ENCODE data around the gene SCARB1.
A peak's percentile ranks its signal among the peaks of the same experiment; 100 is the strongest.

Gene SCARB1

DNA sequence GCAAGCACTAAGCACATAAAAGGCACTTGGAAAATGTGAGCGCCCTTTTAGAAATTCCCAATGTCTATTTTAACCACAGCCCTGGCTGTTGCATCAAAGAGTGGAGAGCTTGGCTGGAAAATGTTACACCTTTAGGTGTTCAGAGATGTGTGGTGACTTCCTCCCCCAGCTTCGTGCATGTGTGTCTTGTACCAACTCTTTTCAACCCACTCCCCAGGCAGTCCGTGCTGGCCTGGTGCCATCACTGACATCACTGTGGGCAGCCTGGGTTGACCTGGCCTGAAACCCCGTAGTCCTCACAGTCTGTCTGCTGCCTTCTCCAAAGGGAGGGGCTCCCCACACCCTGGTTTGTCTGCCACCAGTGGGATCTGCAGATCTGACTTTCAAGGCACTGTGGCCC is 101.8 kb downstream of the SCARB1 start:
- TF ChIP-seq ISL1 (CRISPR knock-in tag; IDR thresholded peaks at IDR 0.05) (no peak), ZNF70 (CRISPR knock-in tag; IDR thresholded peaks at IDR 0.05) (no peak), POU6F1 (CRISPR knock-in tag; IDR thresholded peaks at IDR 0.05; ENCODE audit: borderline replicate concordance, low read depth) (no peak), TCF4 (CRISPR knock-in tag; IDR thresholded peaks at IDR 0.05; ENCODE audit: borderline replicate concordance) (no peak), ESRRG (CRISPR knock-in tag; IDR thresholded peaks at IDR 0.05) (no peak), TOX (CRISPR knock-in tag; IDR thresholded peaks at IDR 0.05; ENCODE audit: borderline replicate concordance) (no peak)
- TF ChIP-seq, protein P1, sequence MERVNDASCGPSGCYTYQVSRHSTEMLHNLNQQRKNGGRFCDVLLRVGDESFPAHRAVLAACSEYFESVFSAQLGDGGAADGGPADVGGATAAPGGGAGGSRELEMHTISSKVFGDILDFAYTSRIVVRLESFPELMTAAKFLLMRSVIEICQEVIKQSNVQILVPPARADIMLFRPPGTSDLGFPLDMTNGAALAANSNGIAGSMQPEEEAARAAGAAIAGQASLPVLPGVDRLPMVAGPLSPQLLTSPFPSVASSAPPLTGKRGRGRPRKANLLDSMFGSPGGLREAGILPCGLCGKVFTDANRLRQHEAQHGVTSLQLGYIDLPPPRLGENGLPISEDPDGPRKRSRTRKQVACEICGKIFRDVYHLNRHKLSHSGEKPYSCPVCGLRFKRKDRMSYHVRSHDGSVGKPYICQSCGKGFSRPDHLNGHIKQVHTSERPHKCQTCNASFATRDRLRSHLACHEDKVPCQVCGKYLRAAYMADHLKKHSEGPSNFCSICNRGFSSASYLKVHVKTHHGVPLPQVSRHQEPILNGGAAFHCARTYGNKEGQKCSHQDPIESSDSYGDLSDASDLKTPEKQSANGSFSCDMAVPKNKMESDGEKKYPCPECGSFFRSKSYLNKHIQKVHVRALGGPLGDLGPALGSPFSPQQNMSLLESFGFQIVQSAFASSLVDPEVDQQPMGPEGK (CRISPR knock-in tag; IDR thresholded peaks at IDR 0.05; ENCODE audit: borderline replicate concordance), result no peak
- no peak for ATAC-seq

DNA sequence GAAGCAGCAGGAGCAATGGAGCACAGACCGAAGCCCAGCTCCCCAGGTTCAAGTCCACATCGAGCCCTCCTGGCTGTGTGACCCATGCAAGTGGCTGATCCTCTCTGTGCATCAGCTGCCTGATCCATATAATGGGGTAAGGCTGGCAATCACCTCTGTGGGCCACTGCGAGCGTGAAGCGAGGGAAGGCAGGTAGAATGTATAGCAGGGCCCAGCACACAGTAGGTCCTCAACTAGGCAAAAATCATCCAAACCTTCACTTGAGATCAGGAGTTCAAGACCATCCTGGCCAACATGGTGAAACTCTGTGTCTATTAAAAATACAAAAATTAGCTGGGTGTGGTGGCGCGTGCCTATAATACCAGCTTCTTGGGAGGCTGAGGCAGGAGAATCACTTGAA is 102.6 kb downstream of the SCARB1 start:
- TF ChIP-seq CSDC2 (CRISPR knock-in tag; IDR thresholded peaks at IDR 0.05), result no peak
- no peak for TF ChIP-seq BACH2 (CRISPR knock-in tag; IDR thresholded peaks at IDR 0.05; ENCODE audit: borderline replicate concordance)
- no peak for TF ChIP-seq SNAI2 (CRISPR knock-in tag; IDR thresholded peaks at IDR 0.05)
- ATAC-seq, result no peak

DNA sequence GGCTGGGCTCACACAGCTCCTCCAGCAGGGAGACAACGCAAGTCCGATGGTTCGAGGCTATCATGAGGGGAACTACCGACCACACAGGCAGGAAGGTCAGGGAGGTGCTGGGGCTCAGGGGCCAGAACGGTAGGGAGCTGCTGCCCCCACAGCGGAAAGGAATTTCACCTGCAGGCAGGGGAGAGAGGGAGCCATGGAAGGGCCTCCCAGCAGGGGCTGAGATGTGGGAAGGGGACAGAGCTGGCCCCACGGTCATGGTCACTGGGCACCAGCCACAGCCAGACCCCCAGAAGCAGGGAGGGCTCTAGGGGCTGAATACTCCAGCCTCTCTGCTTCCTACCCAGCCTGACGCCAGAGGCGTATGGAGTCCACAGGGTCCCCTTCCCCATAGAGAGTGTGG is 103.1 kb downstream of the SCARB1 start:
- TF ChIP-seq, protein P2, sequence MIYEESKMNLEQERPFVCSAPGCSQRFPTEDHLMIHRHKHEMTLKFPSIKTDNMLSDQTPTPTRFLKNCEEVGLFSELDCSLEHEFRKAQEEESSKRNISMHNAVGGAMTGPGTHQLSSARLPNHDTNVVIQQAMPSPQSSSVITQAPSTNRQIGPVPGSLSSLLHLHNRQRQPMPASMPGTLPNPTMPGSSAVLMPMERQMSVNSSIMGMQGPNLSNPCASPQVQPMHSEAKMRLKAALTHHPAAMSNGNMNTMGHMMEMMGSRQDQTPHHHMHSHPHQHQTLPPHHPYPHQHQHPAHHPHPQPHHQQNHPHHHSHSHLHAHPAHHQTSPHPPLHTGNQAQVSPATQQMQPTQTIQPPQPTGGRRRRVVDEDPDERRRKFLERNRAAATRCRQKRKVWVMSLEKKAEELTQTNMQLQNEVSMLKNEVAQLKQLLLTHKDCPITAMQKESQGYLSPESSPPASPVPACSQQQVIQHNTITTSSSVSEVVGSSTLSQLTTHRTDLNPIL (CRISPR knock-in tag; IDR thresholded peaks at IDR 0.05; ENCODE audit: low read depth), result no peak
- TF ChIP-seq, protein P3, sequence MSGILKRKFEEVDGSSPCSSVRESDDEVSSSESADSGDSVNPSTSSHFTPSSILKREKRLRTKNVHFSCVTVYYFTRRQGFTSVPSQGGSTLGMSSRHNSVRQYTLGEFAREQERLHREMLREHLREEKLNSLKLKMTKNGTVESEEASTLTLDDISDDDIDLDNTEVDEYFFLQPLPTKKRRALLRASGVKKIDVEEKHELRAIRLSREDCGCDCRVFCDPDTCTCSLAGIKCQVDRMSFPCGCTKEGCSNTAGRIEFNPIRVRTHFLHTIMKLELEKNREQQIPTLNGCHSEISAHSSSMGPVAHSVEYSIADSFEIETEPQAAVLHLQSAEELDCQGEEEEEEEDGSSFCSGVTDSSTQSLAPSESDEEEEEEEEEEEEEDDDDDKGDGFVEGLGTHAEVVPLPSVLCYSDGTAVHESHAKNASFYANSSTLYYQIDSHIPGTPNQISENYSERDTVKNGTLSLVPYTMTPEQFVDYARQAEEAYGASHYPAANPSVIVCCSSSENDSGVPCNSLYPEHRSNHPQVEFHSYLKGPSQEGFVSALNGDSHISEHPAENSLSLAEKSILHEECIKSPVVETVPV (CRISPR knock-in tag; IDR thresholded peaks at IDR 0.05), result no peak
- TF ChIP-seq TSHZ2 (CRISPR knock-in tag; IDR thresholded peaks at IDR 0.05) (no peak), TCF4 (CRISPR knock-in tag; IDR thresholded peaks at IDR 0.05; ENCODE audit: borderline replicate concordance) (no peak), POU6F1 (CRISPR knock-in tag; IDR thresholded peaks at IDR 0.05; ENCODE audit: borderline replicate concordance, low read depth) (no peak), ISL1 (CRISPR knock-in tag; IDR thresholded peaks at IDR 0.05) (no peak)
- ATAC-seq, result no peak

GRCh38 chr12:124759841-124760503 is 103.7 kb downstream of the SCARB1 start:
- TF ChIP-seq ZNF565 (CRISPR knock-in tag; conservative IDR thresholded peaks at IDR 0.05; ENCODE audit: low read depth) (no peak), ZFP3 (CRISPR knock-in tag; IDR thresholded peaks at IDR 0.05) (no peak)
- ATAC-seq, result peak; percentile 48
